Measurements from ENCODE around the gene KRTAP29-1. TPM values are rescaled to one million over a fixed set of nuclear protein-coding genes. Genes with fewer than 3 reads are reported as not detected.

Gene KRTAP29-1
- total RNA-seq, 1 experiment from 2014 or later, result not detected

DNA sequence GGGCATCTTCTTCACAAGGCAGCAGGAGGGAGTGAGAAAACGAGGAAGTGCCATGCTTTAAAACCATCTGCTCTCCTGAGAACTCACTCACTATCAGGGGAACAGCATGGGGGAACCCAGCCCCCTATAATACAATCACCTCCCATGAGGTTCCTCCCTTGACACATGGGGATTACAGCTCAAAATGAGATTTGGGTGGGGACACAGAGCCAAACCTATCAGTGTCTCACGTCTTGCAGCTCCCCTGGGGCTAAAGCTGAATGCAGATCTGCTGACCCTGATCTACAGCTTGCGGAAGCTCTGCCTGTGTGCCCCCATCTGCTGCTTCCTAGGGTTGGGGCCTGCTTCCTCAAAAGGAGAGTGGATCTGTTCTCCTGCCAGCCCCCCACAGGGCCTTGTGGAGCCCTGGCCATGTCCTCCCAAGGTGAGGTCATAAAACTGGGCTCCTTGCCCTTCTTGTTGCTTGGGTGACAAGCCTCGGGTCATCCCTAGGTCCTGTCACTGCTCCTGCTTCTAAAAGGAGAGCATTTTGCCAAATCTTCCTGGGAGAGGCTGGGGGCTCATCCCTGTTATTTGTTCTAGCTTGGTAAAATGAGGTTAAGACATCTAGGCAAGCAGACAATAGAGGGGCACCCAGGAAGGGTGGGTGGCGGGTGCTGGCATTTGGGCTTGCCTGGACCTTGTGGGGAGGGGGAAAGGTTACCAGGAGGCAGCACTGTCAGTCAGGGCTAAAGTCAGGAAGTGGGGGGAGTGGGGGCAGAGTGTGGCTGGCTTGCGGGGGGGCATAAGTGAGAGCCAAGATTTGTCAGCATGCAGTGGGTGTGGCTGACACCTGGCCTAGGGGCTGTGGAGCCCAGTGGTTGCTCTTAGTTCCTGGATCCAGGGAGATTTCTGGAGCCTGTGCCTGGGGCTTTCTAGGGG lies 32.0 kb upstream of the KRTAP29-1 start:
- no peaks in the 10 kb centered on the region for H3K36me3 ChIP-seq
- 0 out of 2 replicates have a peak, but pooled peaks cover 3% of the 10 kb centered on the region for H3K4me1 ChIP-seq
- H3K27ac ChIP-seq, result no peak overlapping the region
- H3K4me3 ChIP-seq, result no peak overlapping the region
- no peaks in the 10 kb centered on the region for H3K9me3 ChIP-seq (replicated peaks)
- no peak for DNase-seq
- no peaks in the 10 kb centered on the region for H3K27me3 ChIP-seq

DNA sequence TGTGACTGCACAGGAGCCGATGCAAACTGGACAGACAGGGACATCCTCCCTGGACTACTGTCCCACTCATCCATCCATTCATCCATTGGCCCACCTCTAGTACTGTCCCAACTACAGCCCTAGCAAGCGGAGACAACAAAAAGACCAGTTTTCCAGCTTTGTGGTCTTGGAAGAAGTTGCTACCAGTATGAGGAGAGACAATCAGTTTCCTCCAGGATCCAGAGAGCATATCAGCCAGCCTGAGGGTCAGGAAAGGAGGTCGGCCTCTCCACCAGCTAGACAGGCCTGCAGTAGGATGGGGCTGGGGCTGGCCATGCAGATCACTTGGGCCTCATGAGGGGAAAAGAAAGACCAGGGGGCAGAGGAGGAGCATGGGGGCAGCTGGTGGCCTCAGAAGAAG lies 31.2 kb upstream of the KRTAP29-1 start:
- DNase-seq, result no peak
- H3K27me3 ChIP-seq, result no peaks in the 10 kb centered on the region
- no peak overlapping the region for H3K4me3 ChIP-seq
- no peaks in the 10 kb centered on the region for H3K9me3 ChIP-seq (replicated peaks)
- no peaks in the 10 kb centered on the region for H3K36me3 ChIP-seq
- 0 out of 2 replicates have a peak, but pooled peaks cover 3% of the 10 kb centered on the region for H3K4me1 ChIP-seq
- no peak overlapping the region for H3K27ac ChIP-seq

DNA sequence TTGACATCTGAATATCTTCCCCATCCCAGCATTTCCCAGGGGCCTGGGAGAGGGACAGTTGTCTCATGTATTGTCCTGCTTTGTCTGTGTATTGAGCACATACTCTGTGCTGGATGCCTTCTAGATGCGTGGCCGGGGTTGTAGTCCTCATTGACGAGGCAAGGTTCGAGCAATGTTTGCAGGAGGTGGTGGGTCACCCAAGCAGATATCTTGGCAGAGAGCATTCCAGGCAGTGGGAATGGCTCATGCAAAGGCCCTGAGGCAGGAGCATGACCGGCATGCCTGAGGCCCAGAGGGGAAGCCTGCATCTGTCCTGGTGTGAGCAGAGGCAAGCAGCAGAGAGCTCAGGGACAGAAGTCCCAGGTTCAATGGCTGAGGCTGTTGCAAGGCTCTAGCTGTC lies 30.4 kb upstream of the KRTAP29-1 start:
- Histone ChIP-seq H3K4me3 (no peak overlapping the region), H3K27ac (no peak overlapping the region), H3K4me1 (no peaks in the 10 kb centered on the region), H3K9me3 (replicated peaks) (no peaks in the 10 kb centered on the region), H3K27me3 (no peaks in the 10 kb centered on the region), H3K36me3 (no peaks in the 10 kb centered on the region)
- no peak for DNase-seq

DNA sequence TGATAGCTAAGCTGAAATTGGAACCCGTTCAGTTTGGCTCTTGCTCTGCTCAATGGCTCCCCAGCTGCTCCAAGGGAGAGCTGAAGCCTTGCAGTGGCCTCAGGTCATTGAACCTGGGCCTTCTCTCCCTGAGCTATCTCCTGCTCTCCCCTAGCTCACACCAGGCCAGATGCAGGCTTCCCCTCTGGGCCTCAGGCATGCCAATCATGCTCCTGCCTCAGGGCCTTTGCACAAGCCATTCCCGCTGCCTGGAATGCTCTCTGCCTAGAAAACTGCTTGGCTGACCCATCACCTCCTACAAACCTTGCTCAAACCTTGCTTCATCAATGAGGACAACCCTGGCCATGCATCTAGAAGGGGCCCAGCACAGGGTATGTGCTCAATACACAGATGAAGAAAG lies 29.6 kb upstream of the KRTAP29-1 start:
- Histone ChIP-seq H3K27ac (no peak overlapping the region), H3K27me3 (no peaks in the 10 kb centered on the region), H3K4me3 (no peak overlapping the region), H3K4me1 (no peaks in the 10 kb centered on the region), H3K36me3 (no peaks in the 10 kb centered on the region), H3K9me3 (replicated peaks) (no peaks in the 10 kb centered on the region)
- DNase-seq, result no peak

DNA sequence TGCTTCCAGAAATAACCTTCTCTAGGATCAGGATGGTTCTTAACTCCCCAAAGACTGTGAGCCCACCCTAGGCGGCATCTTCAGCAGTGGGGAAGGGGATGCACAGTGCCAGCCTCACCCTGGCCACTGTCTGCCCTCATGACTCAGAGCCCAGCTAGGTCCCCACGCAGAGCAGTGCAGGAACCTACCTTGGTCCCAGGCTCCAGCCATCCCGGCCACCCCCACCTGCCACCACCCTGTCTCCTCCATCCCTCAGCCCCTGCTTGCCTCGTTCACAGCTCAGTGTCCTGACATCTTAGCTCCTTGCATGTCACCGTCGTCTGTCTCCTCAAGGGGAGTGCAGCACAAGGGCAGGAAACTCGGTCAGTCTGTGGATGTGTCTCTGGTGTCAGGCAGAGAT lies 29.0 kb upstream of the KRTAP29-1 start:
- Histone ChIP-seq H3K27ac (no peak overlapping the region), H3K9me3 (replicated peaks) (no peaks in the 10 kb centered on the region), H3K4me3 (no peak overlapping the region), H3K36me3 (no peaks in the 10 kb centered on the region), H3K27me3 (no peaks in the 10 kb centered on the region), H3K4me1 (no peaks in the 10 kb centered on the region)
- DNase-seq, result no peak

DNA sequence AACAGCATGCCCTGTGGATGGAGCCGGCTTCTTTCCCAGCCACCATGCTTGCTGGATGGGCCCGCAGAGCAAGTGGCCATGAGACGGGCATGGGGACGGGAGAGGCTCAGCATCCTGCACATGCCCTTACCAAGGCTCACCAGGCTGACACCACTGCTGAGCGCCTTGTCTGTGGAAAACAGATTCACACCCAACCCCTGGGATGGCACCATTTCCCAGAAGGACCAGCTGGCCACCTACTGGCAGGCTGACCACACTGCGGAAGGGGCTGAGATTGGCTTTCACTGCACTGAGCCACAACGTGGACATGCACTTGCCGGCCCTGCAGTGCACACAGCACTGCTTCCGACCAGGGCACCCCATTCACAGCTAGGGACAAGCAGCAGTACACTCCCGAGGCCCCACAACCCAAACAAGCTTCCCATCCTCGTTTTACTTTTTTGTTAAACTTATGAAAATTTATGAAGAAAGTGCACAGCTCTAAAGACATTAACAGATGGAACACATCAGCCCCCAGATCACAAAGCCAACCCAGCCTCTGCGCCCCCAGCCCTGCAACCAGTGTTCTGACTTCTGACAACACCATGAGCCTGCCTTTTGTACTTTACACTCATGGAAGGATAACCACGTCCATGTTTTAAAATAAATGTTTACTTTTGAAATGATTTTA lies 26.8 kb upstream of the KRTAP29-1 start:
- Histone ChIP-seq H3K4me3 (no peak overlapping the region), H3K27me3 (no peaks in the 10 kb centered on the region), H3K27ac (no peak overlapping the region), H3K4me1 (no peaks in the 10 kb centered on the region), H3K36me3 (no peaks in the 10 kb centered on the region), H3K9me3 (replicated peaks) (no peaks in the 10 kb centered on the region)
- DNase-seq, result peak; percentile 53 to 75

DNA sequence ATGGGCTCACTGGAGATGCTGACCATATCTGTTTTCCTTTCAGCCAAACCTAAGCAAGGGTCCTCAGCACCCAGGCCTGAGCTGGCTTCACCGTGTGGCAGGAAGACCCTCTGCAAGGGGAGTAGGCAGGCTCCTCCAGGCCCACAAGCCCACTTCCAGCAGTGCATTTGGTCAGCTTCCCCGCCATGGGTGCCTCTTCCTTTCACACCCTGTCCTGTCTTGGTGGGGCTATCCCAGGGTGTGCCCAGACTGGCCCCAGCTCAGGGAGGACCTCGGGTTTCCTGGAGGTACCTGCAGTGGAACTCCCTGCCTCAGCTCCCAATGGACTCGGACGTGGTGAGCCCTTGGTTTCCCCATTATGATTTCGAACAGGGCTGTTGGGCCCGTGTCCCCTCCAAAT lies 25.6 kb upstream of the KRTAP29-1 start:
- DNase-seq, result no peak

DNA sequence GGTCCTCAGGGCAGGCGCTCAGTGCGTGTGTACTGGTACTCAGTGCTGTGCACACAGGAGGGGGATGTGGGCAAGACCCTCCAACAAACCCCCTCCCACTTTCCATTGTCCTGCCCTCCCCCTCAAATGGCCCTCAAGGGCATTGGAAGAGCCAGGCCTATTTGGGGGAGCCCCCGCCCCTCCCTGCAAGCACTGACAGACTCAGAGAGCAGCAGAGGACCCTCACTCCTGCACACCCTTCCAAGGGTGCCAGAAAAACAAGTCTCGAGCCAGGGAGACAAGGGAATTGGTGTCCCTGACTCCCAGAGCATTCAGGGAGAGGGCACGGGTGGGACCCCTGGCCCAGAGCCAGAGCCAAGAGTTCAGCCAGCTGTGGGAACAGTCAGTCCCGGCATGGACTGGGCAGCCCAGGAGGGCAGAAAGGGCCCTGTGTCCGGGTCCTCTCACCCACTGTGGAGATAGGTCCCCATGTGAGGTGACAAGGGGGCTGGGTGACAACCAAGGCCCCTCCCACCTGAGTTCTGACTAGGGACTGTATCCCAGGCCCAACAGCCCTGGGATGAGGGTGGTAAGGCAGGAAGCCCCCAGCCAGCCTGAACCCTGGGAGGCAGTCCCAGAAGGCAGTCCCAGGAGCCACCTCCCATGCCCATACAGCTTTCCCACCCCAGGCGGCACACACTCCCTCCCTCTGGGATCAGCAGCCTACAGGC lies 24.9 kb upstream of the KRTAP29-1 start:
- Histone ChIP-seq H3K27me3 (no peaks in the 10 kb centered on the region), H3K27ac (no peak overlapping the region), H3K9me3 (replicated peaks) (no peaks in the 10 kb centered on the region), H3K4me1 (no peaks in the 10 kb centered on the region), H3K4me3 (no peak overlapping the region), H3K36me3 (no peaks in the 10 kb centered on the region)
- no peak for DNase-seq

More for the DNA sequence above, 25.6 kb upstream of the KRTAP29-1 start:
- no peak overlapping the region for H3K27ac ChIP-seq
- no peaks in the 10 kb centered on the region for H3K27me3 ChIP-seq
- H3K36me3 ChIP-seq, result no peaks in the 10 kb centered on the region
- H3K4me3 ChIP-seq, result no peak overlapping the region
- H3K4me1 ChIP-seq, result no peaks in the 10 kb centered on the region
- H3K9me3 ChIP-seq (replicated peaks), result no peaks in the 10 kb centered on the region

DNA sequence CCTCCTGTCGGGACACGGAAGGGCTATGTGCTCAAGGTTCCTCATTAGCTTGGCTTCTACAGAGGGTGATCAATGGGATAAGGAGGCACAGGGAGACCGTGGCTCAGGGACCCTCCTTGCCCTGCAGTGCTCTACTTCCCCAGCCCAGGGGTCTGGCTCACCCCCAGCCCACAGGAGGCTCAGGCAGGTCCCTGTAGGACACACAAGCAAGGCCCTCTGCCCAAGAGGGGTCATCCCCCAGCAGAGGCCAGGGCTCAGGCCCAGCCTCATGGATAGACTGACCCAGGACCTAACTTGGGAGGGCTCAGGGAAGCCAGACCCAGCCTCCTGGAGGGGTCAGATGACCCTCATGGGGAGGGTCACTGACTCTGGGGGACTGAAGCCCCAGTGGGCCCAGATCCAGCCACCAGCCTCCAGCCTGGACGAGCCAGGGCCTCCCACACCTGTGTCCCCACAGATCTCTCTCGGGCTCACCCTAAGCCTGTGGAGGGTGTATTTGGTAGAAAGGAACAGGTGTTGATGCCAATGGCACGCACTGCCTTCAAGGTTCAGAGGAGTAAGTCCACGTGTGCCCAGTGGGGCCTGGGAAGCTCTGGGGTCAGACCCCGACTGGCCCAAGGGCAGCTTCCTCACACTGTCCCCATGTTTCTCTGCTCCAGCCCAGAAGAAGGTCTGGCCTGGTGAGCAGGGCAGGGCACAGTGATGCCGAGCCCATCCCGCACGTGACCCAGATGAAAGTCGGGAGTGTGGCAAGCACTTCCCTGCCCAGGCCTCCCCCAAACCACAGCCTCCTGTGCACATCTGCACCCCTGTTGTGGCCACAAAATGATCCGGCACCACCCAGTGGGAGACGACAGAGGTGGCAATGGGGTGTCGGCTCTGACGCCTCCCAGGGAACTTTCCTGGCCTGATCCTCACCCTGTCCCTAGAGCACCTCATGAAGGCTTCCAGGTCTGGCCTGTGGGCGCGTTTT lies 23.8 kb upstream of the KRTAP29-1 start:
- no peaks in the 10 kb centered on the region for H3K9me3 ChIP-seq (replicated peaks)
- H3K4me3 ChIP-seq, result no peak overlapping the region

DNA sequence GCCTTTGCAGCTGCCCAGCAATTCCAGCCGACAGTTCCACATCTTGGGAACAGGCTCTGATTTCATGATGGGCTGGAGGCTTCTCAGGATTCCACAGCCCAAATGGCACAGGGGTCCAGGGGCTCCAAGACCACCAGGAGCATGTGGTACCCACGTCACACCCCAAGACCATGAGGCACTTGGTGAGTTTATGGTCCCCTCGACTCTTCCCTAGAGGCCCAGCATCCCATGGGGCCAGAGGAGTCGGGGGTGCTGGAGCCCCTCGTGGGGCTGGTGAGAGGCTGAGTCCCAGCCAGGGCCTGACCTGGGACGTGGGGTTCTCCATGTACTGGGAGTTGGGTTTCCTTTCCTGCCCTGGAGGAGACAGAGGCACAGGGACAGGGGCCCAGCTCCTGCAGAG lies 23.0 kb upstream of the KRTAP29-1 start:
- Histone ChIP-seq H3K4me3 (no peak overlapping the region), H3K9me3 (replicated peaks) (0 out of 2 replicates have a peak, but pooled peaks cover 3% of the 10 kb centered on the region), H3K4me1 (no peaks in the 10 kb centered on the region), H3K27ac (no peak overlapping the region), H3K27me3 (no peaks in the 10 kb centered on the region), H3K36me3 (no peaks in the 10 kb centered on the region)
- DNase-seq, result no peak

More for the DNA sequence above, 23.8 kb upstream of the KRTAP29-1 start:
- Histone ChIP-seq H3K36me3 (no peaks in the 10 kb centered on the region), H3K27me3 (no peaks in the 10 kb centered on the region), H3K4me1 (no peaks in the 10 kb centered on the region), H3K27ac (no peak overlapping the region)
- peak in 1 of 2 experiments; percentile 14 for DNase-seq

DNA sequence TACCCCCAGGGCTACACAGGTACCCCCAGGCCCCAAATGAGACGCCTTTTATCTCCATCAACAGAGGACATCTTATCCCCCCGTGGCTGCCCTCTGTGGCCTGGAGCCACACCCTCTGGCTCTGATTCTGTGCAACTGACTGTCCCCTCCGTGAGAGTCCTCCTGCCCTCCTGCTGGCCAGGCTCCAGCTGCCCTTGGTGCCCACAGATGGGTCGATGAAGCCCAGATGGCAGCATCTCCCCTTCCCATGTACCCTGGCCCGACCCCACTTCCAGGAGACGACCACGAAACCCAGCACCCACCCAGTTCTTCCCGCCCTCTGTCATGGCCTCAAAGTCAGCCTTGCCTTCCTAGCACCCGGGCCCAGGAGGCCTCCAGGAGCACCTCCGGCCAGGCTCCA lies 22.5 kb upstream of the KRTAP29-1 start:
- Histone ChIP-seq H3K27me3 (no peaks in the 10 kb centered on the region), H3K27ac (no peak overlapping the region), H3K36me3 (no peaks in the 10 kb centered on the region), H3K4me1 (no peaks in the 10 kb centered on the region), H3K9me3 (replicated peaks) (0 out of 2 replicates have a peak, but pooled peaks cover 3% of the 10 kb centered on the region), H3K4me3 (no peak overlapping the region)
- no peak for DNase-seq

DNA sequence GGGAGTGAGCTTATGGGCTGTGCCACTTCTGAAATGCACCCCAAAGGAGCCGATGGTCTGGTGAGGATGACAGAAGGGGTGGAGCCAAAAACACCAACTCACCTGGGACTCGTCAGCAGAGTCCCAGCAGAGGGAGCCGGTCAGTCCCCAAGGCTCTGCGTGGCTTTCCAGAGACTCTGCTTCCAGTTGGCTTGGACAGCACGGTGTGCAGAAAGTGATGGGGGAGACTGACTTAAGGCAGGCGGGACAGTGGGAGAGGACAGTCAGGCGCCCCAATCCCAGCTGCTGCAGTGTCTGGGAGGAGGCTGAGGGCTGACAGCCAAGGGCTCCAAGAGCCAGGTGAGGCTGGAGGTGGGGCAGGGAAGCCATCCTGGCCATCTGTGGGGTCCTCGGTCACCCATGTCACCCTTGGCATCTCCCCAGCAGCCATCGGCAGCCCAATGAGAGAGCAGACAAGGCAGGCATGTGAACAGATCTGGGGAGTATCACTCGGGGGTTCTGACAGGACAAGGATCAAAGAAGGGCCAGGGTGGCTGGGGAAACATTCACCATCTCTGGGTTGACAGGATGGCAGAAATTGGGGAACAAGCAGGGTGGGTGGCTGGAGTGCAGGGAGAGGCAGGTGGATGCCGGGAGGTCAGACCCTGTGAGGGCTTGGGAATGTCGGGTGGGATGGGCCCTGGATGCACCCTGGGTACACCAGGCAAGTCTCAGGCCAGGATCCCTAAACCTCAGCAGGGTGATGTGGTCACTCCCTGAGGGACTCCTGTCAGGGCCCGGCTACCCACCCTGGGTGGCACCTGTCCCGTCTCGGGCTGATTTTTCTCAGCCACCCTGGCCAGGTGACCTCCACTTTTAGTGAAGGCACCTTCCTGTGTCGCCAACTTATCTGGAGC lies 21.8 kb upstream of the KRTAP29-1 start:
- no peaks in the 10 kb centered on the region for H3K36me3 ChIP-seq
- H3K27me3 ChIP-seq, result no peaks in the 10 kb centered on the region
- H3K4me1 ChIP-seq, result no peaks in the 10 kb centered on the region
- H3K9me3 ChIP-seq (replicated peaks), result 0 out of 2 replicates have a peak, but pooled peaks cover 3% of the 10 kb centered on the region
- no peak overlapping the region for H3K27ac ChIP-seq
- no peak overlapping the region for H3K4me3 ChIP-seq
- DNase-seq, result no peak
